ENCODE data around the gene KCNQ1. TPM values are rescaled to one million over a fixed set of nuclear protein-coding genes. Genes with fewer than 3 reads are reported as not detected.

The KCNQ1 gene
- total RNA-seq, 1 donor from 2014 or later = 52.9 TPM

DNA sequence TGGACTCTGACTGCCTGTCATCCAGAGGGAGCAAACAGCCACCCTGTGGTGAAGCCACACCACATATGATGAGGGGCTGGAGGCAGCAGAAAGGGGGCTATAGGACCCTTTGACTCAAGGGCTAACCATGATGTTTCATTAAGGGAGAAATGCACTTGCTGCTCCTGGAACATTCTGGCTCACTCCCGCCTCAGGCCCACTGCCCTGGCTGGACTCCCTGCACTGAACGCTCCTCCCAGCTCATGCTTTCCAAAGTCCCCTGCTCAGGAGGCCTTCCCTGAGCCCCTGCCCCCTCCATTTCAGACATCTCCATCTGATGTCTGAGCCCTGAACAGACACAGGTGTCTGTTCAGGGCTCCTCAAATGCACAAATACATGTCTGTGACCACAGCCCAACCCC is 371.7 kb downstream of the KCNQ1 start:
- Histone ChIP-seq H3K4me3 (no peak overlapping the region), H3K27me3 (no peaks in the 10 kb centered on the region), H3K9me3 (no peaks in the 10 kb centered on the region), H3K27ac (no peak overlapping the region), H3K36me3 (no peaks in the 10 kb centered on the region), H3K4me1 (peaks cover 20% of the 10 kb centered on the region)
- TF ChIP-seq CTCF (IDR thresholded peaks at IDR 0.05) = no peak
- DNase-seq (peak; percentile 35), ATAC-seq (no peak)
- intact Hi-C loops (cut with DNase I) = no loop called here

- H3K27ac ChIP-seq = no peak overlapping the region
- DNase-seq (peak; percentile 61), ATAC-seq (no peak)
- no peaks in the 10 kb centered on the region for H3K36me3 ChIP-seq
- no peaks in the 10 kb centered on the region for H3K27me3 ChIP-seq
- H3K4me3 ChIP-seq = no peak overlapping the region
- intact Hi-C loops (cut with DNase I) = no loop called here
- H3K4me1 ChIP-seq = peaks cover 15% of the 10 kb centered on the region
- H3K9me3 ChIP-seq = no peaks in the 10 kb centered on the region
- no peak for TF ChIP-seq CTCF (IDR thresholded peaks at IDR 0.05)
These were observed 372.2 kb downstream of the KCNQ1 start for GRCh38 chr11:2816941-2817421.

- DNase-seq (no peak), ATAC-seq (no peak)
- Histone ChIP-seq H3K4me3 (no peak overlapping the region), H3K4me1 (peaks cover 11% of the 10 kb centered on the region), H3K36me3 (no peaks in the 10 kb centered on the region), H3K27me3 (no peaks in the 10 kb centered on the region), H3K27ac (no peak overlapping the region), H3K9me3 (no peaks in the 10 kb centered on the region)
- intact Hi-C loops (cut with DNase I) = no loop called here
- no peak for TF ChIP-seq CTCF (IDR thresholded peaks at IDR 0.05)
These were observed 372.6 kb downstream of the KCNQ1 start for GRCh38 chr11:2817431-2817830.

DNA sequence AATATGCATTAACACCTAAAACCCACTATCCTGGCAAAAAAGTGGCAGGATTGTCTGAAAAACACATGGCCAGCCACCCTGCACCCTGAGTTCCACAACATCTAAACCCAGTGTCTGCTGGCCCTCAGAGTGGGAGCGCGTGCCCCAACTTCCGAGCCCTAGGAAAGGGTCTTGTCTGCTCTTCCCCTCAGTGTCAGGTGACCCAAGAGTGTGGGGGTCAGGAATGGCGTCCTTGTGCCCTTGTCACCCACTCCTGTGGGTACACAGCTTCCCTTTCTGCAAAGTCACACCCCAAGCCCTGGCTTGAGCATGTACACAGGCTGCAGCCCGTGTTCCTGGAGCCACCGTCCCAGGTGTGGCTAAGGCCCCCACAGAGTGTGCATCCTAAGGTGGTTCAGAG is 373.2 kb downstream of the KCNQ1 start:
- H3K36me3 ChIP-seq = no peaks in the 10 kb centered on the region
- TF ChIP-seq CTCF (IDR thresholded peaks at IDR 0.05) = no peak
- DNase-seq (peak; percentile 50), ATAC-seq (no peak)
- no peaks in the 10 kb centered on the region for H3K27me3 ChIP-seq
- intact Hi-C loops (cut with DNase I) = no loop called here
- H3K4me1 ChIP-seq = peaks cover 5% of the 10 kb centered on the region
- no peak overlapping the region for H3K27ac ChIP-seq
- no peaks in the 10 kb centered on the region for H3K9me3 ChIP-seq
- H3K4me3 ChIP-seq = no peak overlapping the region

GRCh38 chr11:2818503-2818902 is 373.7 kb downstream of the KCNQ1 start:
- DNase-seq (peak; percentile 38), ATAC-seq (no peak)
- no peak overlapping the region for H3K27ac ChIP-seq
- H3K36me3 ChIP-seq = no peaks in the 10 kb centered on the region
- no peak overlapping the region for H3K4me3 ChIP-seq
- TF ChIP-seq CTCF (IDR thresholded peaks at IDR 0.05) = no peak
- no peaks in the 10 kb centered on the region for H3K27me3 ChIP-seq
- intact Hi-C loops (cut with DNase I) = no loop called here
- peaks cover 3% of the 10 kb centered on the region for H3K4me1 ChIP-seq
- H3K9me3 ChIP-seq = no peaks in the 10 kb centered on the region

DNA sequence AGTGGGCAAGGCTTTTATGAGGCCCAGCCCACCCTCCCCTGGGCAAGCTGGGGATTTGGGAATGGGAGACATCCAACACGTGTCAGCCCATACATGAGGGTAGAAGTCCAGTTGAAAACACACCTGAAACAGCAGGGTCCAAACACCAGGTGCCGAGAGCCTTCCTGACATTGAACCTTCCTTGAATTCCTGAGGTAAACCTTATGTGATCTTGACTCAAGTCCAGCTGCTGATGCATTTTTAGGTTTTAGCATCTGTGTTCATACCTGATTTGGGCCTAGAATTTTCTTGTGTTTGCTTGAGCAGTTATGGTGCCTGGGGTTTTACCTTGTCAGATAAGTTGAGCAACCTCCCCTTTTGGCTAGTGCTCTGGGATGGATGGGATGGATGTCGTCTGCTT is 374.5 kb downstream of the KCNQ1 start:
- ATAC-seq (no peak), DNase-seq (no peak)
- Histone ChIP-seq H3K9me3 (no peaks in the 10 kb centered on the region), H3K4me3 (no peak overlapping the region), H3K4me1 (peaks cover 6% of the 10 kb centered on the region), H3K27me3 (no peaks in the 10 kb centered on the region), H3K36me3 (no peaks in the 10 kb centered on the region), H3K27ac (no peak overlapping the region)
- intact Hi-C loops (cut with DNase I) = no loop called here
- no peak for TF ChIP-seq CTCF (IDR thresholded peaks at IDR 0.05)

Measured in upper lobe of right lung (tissue), 1 donor.